H9 (cell line): ENCODE results near the gene RBM15. TPM values are rescaled to one million over a fixed set of nuclear protein-coding genes. Genes with fewer than 3 reads are reported as not detected.

ENCODE experiments used
- DNase-seq: peaks from one replicate; pipeline ENCODE4 v3.0.0-alpha.2; 2017
- H2AFZ ChIP-seq: one replicate; pipeline ENCODE4 v1.6.1; 2013; ENCODE audit warnings: mild to moderate bottlenecking, low read length, control low read depth, moderate library complexity
- H2AK5ac ChIP-seq: 2 replicates; pipeline ENCODE4 v1.6.1; 2013; ENCODE audit warnings: low read length, control low read depth, mixed read lengths; ENCODE audit not compliant: insufficient read length
- H2BK120ac ChIP-seq: one replicate; pipeline ENCODE4 v1.6.1; 2013; ENCODE audit warnings: low read depth, mild to moderate bottlenecking, low read length, control low read depth, inconsistent platforms; ENCODE audit not compliant: poor library complexity, severe bottlenecking
- H2BK12ac ChIP-seq: 2 replicates; pipeline ENCODE4 v1.6.1; 2013; ENCODE audit warnings: low read length, control low read depth, mixed read lengths, low read depth; ENCODE audit not compliant: insufficient read length
- H2BK15ac ChIP-seq: 2 replicates; pipeline ENCODE4 v1.6.1; 2013; ENCODE audit warnings: low read depth, low read length, control low read depth
- H2BK20ac ChIP-seq: one replicate; pipeline ENCODE4 v1.6.1; 2013; ENCODE audit warnings: low read depth, mild to moderate bottlenecking, low read length, control low read depth, inconsistent platforms; ENCODE audit not compliant: poor library complexity, severe bottlenecking
- H2BK5ac ChIP-seq: 2 replicates; pipeline ENCODE4 v1.6.1; 2013; ENCODE audit warnings: low read length, control low read depth, mixed read lengths; ENCODE audit not compliant: insufficient read length
- H3K14ac ChIP-seq: 2 replicates; pipeline ENCODE4 v1.6.1; 2013; ENCODE audit warnings: low read length, control low read depth; ENCODE audit not compliant: insufficient read depth
- H3K18ac ChIP-seq: 2 replicates; pipeline ENCODE4 v1.6.1; 2013; ENCODE audit warnings: low read depth, mild to moderate bottlenecking, mixed read lengths, low read length, control low read depth; ENCODE audit not compliant: insufficient read length
- H3K23ac ChIP-seq: 2 replicates; pipeline ENCODE4 v1.6.1; 2013; ENCODE audit warnings: low read length, control low read depth, mixed read lengths, low read depth; ENCODE audit not compliant: insufficient read length
- H3K23me2 ChIP-seq: 2 replicates; pipeline ENCODE4 v1.6.1; 2013; ENCODE audit warnings: low read depth, mild to moderate bottlenecking, mixed read lengths, low read length, control low read depth; ENCODE audit not compliant: insufficient read length, poor library complexity, severe bottlenecking
- H3K27ac ChIP-seq: 2 replicates; pipeline ENCODE4 v1.5.1; 2013; ENCODE audit warnings: low read length, control low read depth, mixed read lengths, low read depth; ENCODE audit not compliant: insufficient read length
- H3K27me3 ChIP-seq: 2 replicates; pipeline ENCODE4 v1.6.1; 2013; ENCODE audit warnings: low read length, control low read depth, inconsistent platforms; ENCODE audit not compliant: insufficient read depth
- H3K4ac ChIP-seq: 2 replicates; pipeline ENCODE4 v1.6.1; 2013; ENCODE audit warnings: low read depth, mild to moderate bottlenecking, control low read depth, inconsistent platforms, low read length, moderate library complexity
- H3K4me1 ChIP-seq: 2 replicates; pipeline ENCODE4 v1.6.1; 2013; ENCODE audit warnings: low read length, control low read depth, inconsistent platforms; ENCODE audit not compliant: insufficient read depth
- H3K4me2 ChIP-seq: 2 replicates; pipeline ENCODE4 v1.6.1; 2013; ENCODE audit warnings: low read length, control low read depth, mixed read lengths; ENCODE audit not compliant: insufficient read length, insufficient read depth
- H3K56ac ChIP-seq: 2 replicates; pipeline ENCODE4 v1.6.1; 2013; ENCODE audit warnings: low read depth, mild to moderate bottlenecking, mixed read lengths, low read length, control low read depth; ENCODE audit not compliant: insufficient read length
- H3K79me1 ChIP-seq: 2 replicates; pipeline ENCODE4 v1.6.1; 2013; ENCODE audit warnings: low read depth, mild to moderate bottlenecking, moderate library complexity, low read length, control low read depth, inconsistent platforms; ENCODE audit not compliant: insufficient read depth, poor library complexity, severe bottlenecking
- H3K79me2 ChIP-seq: 2 replicates; pipeline ENCODE4 v1.6.1; 2013; ENCODE audit warnings: low read length, control low read depth, inconsistent platforms; ENCODE audit not compliant: insufficient read depth
- H3K9ac ChIP-seq: 2 replicates; pipeline ENCODE4 v1.6.1; 2013; ENCODE audit warnings: low read length, control low read depth, mixed read lengths; ENCODE audit not compliant: insufficient read length; ENCODE audit errors: extremely low read depth
- H3K9me3 ChIP-seq: one replicate; pipeline ENCODE4 v1.6.1; 2013; ENCODE audit warnings: low read depth, low read length, inconsistent platforms; ENCODE audit not compliant: control insufficient read depth
- H3T11ph ChIP-seq: one replicate; pipeline ENCODE4 v1.6.1; 2013; ENCODE audit warnings: mild to moderate bottlenecking, low read length, control low read depth, inconsistent platforms
- H4K20me1 ChIP-seq: one replicate; pipeline ENCODE4 v1.6.1; 2013; ENCODE audit not compliant: control insufficient read depth, insufficient read length, insufficient read depth
- H4K5ac ChIP-seq: 2 replicates; pipeline ENCODE4 v1.6.1; 2013; ENCODE audit warnings: low read depth, mild to moderate bottlenecking, mixed read lengths, low read length, control low read depth; ENCODE audit not compliant: insufficient read length
- H4K8ac ChIP-seq: replicated peaks from 2 replicates; pipeline ENCODE4 v1.6.1; 2013; ENCODE audit warnings: low read length, control low read depth, mixed read lengths, low read depth; ENCODE audit not compliant: insufficient read length
- H4K91ac ChIP-seq: 2 replicates; pipeline ENCODE4 v1.6.1; 2013; ENCODE audit warnings: low read depth, mild to moderate bottlenecking, moderate library complexity, mixed read lengths, low read length, control low read depth; ENCODE audit not compliant: insufficient read length
- H3K27ac Mint-ChIP-seq, 3 experiments: 2 replicates in 2 of 3; 3 replicates in 1 of 3; pipeline ENCODE4 v1.8.0; 2020 to 2021; ENCODE audit warnings: mixed read lengths in 3 of 3, mild to moderate bottlenecking in 1 of 3, moderate library complexity in 1 of 3
- H3K27me3 Mint-ChIP-seq: 2 replicates; pipeline ENCODE4 v1.8.0; 2021; ENCODE audit warnings: low read depth, mild to moderate bottlenecking, moderate library complexity, mixed read lengths
- H3K36me3 Mint-ChIP-seq, 3 experiments: 2 replicates in 2 of 3; 3 replicates in 1 of 3; pipeline ENCODE4 v1.8.0; 2020 to 2021; ENCODE audit warnings: low read depth in 3 of 3, mixed read lengths in 3 of 3; ENCODE audit not compliant: insufficient read depth in 1 of 3
- H3K4me1 Mint-ChIP-seq, 2 experiments: 2 replicates each; pipeline ENCODE4 v1.8.0; 2020; ENCODE audit warnings: mixed read lengths in 2 of 2
- H3K4me3 Mint-ChIP-seq, 2 experiments: 2 replicates in 1 of 2; 3 replicates in 1 of 2; pipeline ENCODE4 v1.8.0; 2020 to 2021; ENCODE audit warnings: mild to moderate bottlenecking in 2 of 2, mixed read lengths in 2 of 2, moderate library complexity in 1 of 2
- H3K9me3 Mint-ChIP-seq, 2 experiments: 2 replicates in 1 of 2; 3 replicates in 1 of 2; pipeline ENCODE4 v1.8.0; 2020; ENCODE audit warnings: mild to moderate bottlenecking in 2 of 2, mixed read lengths in 2 of 2, moderate library complexity in 1 of 2
- WGBS: extraction: QIAGEN DNeasy Blood & Tissue Kit; methylation state at CpG from one replicate; pipeline ENCODE4 v1.1.7; 2013; ENCODE audit warnings: missing lambda C conversion rate, low lambda C conversion rate, mixed read lengths; ENCODE audit not compliant: insufficient read length; ENCODE audit errors: extremely low coverage; 5-methylcytosine and 5-hydroxymethylcytosine counted together
- total RNA-seq: library from RNA; stranded (reverse); gene quantifications from 2 replicates; pipeline ENCODE4 v1.2.1, GENCODE V29; 2021
- TF ChIP-seq, protein P1 (sequence below): fragments of 200-600 bp; sonication (generic); conservative IDR thresholded peaks from 3 replicates; pipeline ENCODE4 v1.8.0; 2021; ENCODE audit warnings: antibody characterized with exemption, mild to moderate bottlenecking

RBM15 gene
- total RNA-seq, 1 experiment from 2014 or later: 62.0 TPM

GRCh38 chr1:110291241-110292030 is 47.7 kb upstream of the RBM15 start:
- no peak overlapping the region for H4K5ac ChIP-seq
- no peak for DNase-seq
- no peak overlapping the region; the same call in 1 of the 2 replicates for H3K14ac ChIP-seq
- peaks cover 4% of the 10 kb centered on the region for H3K27me3 Mint-ChIP-seq
- no peak overlapping the region for H2BK12ac ChIP-seq
- no peak overlapping the region for H3K18ac ChIP-seq
- H3K27me3 ChIP-seq: no peaks in the 10 kb centered on the region
- no peak overlapping the region for H3T11ph ChIP-seq
- H4K91ac ChIP-seq: no peak overlapping the region
- no peak overlapping the region for H3K23ac ChIP-seq
- TF ChIP-seq, protein P1, sequence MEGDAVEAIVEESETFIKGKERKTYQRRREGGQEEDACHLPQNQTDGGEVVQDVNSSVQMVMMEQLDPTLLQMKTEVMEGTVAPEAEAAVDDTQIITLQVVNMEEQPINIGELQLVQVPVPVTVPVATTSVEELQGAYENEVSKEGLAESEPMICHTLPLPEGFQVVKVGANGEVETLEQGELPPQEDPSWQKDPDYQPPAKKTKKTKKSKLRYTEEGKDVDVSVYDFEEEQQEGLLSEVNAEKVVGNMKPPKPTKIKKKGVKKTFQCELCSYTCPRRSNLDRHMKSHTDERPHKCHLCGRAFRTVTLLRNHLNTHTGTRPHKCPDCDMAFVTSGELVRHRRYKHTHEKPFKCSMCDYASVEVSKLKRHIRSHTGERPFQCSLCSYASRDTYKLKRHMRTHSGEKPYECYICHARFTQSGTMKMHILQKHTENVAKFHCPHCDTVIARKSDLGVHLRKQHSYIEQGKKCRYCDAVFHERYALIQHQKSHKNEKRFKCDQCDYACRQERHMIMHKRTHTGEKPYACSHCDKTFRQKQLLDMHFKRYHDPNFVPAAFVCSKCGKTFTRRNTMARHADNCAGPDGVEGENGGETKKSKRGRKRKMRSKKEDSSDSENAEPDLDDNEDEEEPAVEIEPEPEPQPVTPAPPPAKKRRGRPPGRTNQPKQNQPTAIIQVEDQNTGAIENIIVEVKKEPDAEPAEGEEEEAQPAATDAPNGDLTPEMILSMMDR: no peak
- no peaks in the 10 kb centered on the region; the same call in 1 of the 2 replicates for H3K4me1 ChIP-seq
- H3K9me3 ChIP-seq: no peaks in the 10 kb centered on the region
- no peak overlapping the region for H2AFZ ChIP-seq
- no peak overlapping the region for H3K27ac ChIP-seq
- no peaks in the 10 kb centered on the region for H3K23me2 ChIP-seq
- no peaks in the 10 kb centered on the region for H3K9me3 Mint-ChIP-seq
- H2BK120ac ChIP-seq: no peak overlapping the region
- H3K36me3 Mint-ChIP-seq: no peaks in the 10 kb centered on the region
- H2BK20ac ChIP-seq: no peak overlapping the region
- H3K4me2 ChIP-seq: no peak overlapping the region
- H3K27ac Mint-ChIP-seq: no peak overlapping the region
- no peaks in the 10 kb centered on the region for H3K79me1 ChIP-seq
- H4K20me1 ChIP-seq: no peaks in the 10 kb centered on the region
- H3K4me1 Mint-ChIP-seq: peaks cover 8 to 13% of the 10 kb centered on the region in 2 experiments
- H3K4ac ChIP-seq: no peak overlapping the region
- WGBS: no CpG with 5 or more reads among the region's 7 CpGs
- H2BK15ac ChIP-seq: no peak overlapping the region
- no peak overlapping the region for H4K8ac ChIP-seq
- no peak overlapping the region for H3K4me3 Mint-ChIP-seq
- no peaks in the 10 kb centered on the region for H3K79me2 ChIP-seq
- H3K9ac ChIP-seq: no peak overlapping the region
- H3K56ac ChIP-seq: no peak overlapping the region
- no peak overlapping the region for H2AK5ac ChIP-seq
- H2BK5ac ChIP-seq: no peak overlapping the region
